Measurements from ENCODE around the gene CYGB. TPM values are rescaled to one million over a fixed set of nuclear protein-coding genes. Genes with fewer than 3 reads are reported as not detected.
"Not testable (repeated sequence)": the region's sequence is repeated elsewhere in the genome, so short reads cannot be mapped to it uniquely, and the experiment has no call there.

CYGB gene
- total RNA-seq, 1 donor from 2014 or later, result 3.2 TPM

GRCh38 chr17:76567634-76568432, 30.3 kb upstream of the CYGB start:
- no peak for DNase-seq (ENCODE audit: low read depth)

GRCh38 chr17:76566988-76567431, 29.5 kb upstream of the CYGB start:
- DNase-seq (ENCODE audit: low read depth), result no peak

- DNase-seq (ENCODE audit: low read depth), result no peak
These were observed 29.1 kb upstream of the CYGB start for GRCh38 chr17:76566613-76566943.

GRCh38 chr17:76565728-76566612, 28.5 kb upstream of the CYGB start:
- DNase-seq (ENCODE audit: low read depth), result no peak

- DNase-seq (ENCODE audit: low read depth), result not testable (repeated sequence)
These were observed 27.6 kb upstream of the CYGB start for GRCh38 chr17:76564991-76565727.

- not testable (repeated sequence) for DNase-seq (ENCODE audit: low read depth)
These were observed 25.9 kb upstream of the CYGB start for GRCh38 chr17:76563359-76563758.

- peak; percentile 80 for DNase-seq (ENCODE audit: low read depth)
These were observed 25.2 kb upstream of the CYGB start for GRCh38 chr17:76562734-76563148.

- peak; percentile 59 for DNase-seq (ENCODE audit: low read depth)
These were observed 24.3 kb upstream of the CYGB start for GRCh38 chr17:76561799-76562268.

- no peak for DNase-seq (ENCODE audit: low read depth)
These were observed 23.8 kb upstream of the CYGB start for GRCh38 chr17:76561332-76561731.

- DNase-seq (ENCODE audit: low read depth), result no peak
These were observed 23.3 kb upstream of the CYGB start for GRCh38 chr17:76560877-76561221.

- no peak for DNase-seq (ENCODE audit: low read depth)
These were observed 22.7 kb upstream of the CYGB start for GRCh38 chr17:76560036-76560876.

GRCh38 chr17:76559460-76559859, 22.0 kb upstream of the CYGB start:
- DNase-seq (ENCODE audit: low read depth), result peak; percentile 45

GRCh38 chr17:76558198-76559095, 20.9 kb upstream of the CYGB start:
- peak; percentile 57 for DNase-seq (ENCODE audit: low read depth)

- DNase-seq (ENCODE audit: low read depth), result peak; percentile 98
These were observed 20.1 kb upstream of the CYGB start for GRCh38 chr17:76557368-76558197.

- DNase-seq (ENCODE audit: low read depth), result no peak
These were observed 19.4 kb upstream of the CYGB start for GRCh38 chr17:76556765-76557367.

GRCh38 chr17:76554131-76554530, 16.6 kb upstream of the CYGB start:
- DNase-seq (ENCODE audit: low read depth), result peak; percentile 49

- no peak for DNase-seq (ENCODE audit: low read depth)
These were observed 15.8 kb upstream of the CYGB start for GRCh38 chr17:76553178-76553908.

- DNase-seq (ENCODE audit: low read depth), result no peak
These were observed 14.2 kb upstream of the CYGB start for GRCh38 chr17:76551685-76552084.
